ENCODE measurements around the gene MYL11.
"Not testable (repeated sequence)": the region's sequence is repeated elsewhere in the genome, so short reads cannot be mapped to it uniquely, and the experiment has no call there.

Gene MYL11

GRCh38 chr16:30371248-30371816, 3.3 kb upstream of the MYL11 start:
- no peak for DNase-seq

GRCh38 chr16:30372038-30372712, 2.4 kb upstream of the MYL11 start:
- no peak for DNase-seq

- no peak for DNase-seq
These were observed 1.9 kb upstream of the MYL11 start for GRCh38 chr16:30372725-30373124.

GRCh38 chr16:30375864-30376263, 1.3 kb downstream of the MYL11 start:
- no peak for DNase-seq

- no peak for DNase-seq
These were observed 1.9 kb downstream of the MYL11 start for GRCh38 chr16:30376461-30376902.

- peak; percentile 65 to 80 for DNase-seq
These were observed 2.6 kb downstream of the MYL11 start for GRCh38 chr16:30377050-30377811.

GRCh38 chr16:30377812-30378235, 3.2 kb downstream of the MYL11 start:
- DNase-seq, result peak in 1 of 2 experiments; percentile 75

- DNase-seq, result peak; percentile 91
These were observed 3.9 kb downstream of the MYL11 start for GRCh38 chr16:30378236-30379157.

- no peak for DNase-seq
These were observed 4.7 kb downstream of the MYL11 start for GRCh38 chr16:30379158-30379783.

GRCh38 chr16:30380072-30380802, 5.6 kb downstream of the MYL11 start:
- no peak for DNase-seq

- DNase-seq, result no peak
These were observed 6.2 kb downstream of the MYL11 start for GRCh38 chr16:30380803-30381208.

GRCh38 chr16:30381291-30382041, 6.9 kb downstream of the MYL11 start:
- DNase-seq, result no peak

GRCh38 chr16:30382111-30382881, 7.7 kb downstream of the MYL11 start, which contains the start of gene SEPTIN1:
Gene SEPTIN1, minus strand, starts transcription at chr16:30382561. Its CDS starts 19 bp downstream, at chr16:30382542.
- DNase-seq, result no peak

GRCh38 chr16:30383521-30383920, 8.9 kb downstream of the MYL11 start:
- DNase-seq, result no peak

GRCh38 chr16:30394592-30395154, 20.1 kb downstream of the MYL11 start:
- no peak for DNase-seq

GRCh38 chr16:30395155-30395991, 20.8 kb downstream of the MYL11 start, which contains the start of gene ZNF48:
Gene ZNF48, plus strand, starts transcription at chr16:30395420. Its CDS starts 375 bp downstream, at chr16:30395795.
- DNase-seq, result peak; percentile 51 to 65

GRCh38 chr16:30395992-30396585, 21.5 kb downstream of the MYL11 start:
- no peak for DNase-seq

- not testable (repeated sequence) for DNase-seq
These were observed 22.0 kb downstream of the MYL11 start for GRCh38 chr16:30396627-30397026.
